ENCODE measurements around the gene TCF12. TPM values are rescaled to one million over a fixed set of nuclear protein-coding genes. Genes with fewer than 3 reads are reported as not detected.
A peak's percentile ranks its signal among the peaks of the same experiment; 100 is the strongest.

Gene TCF12
- polyA plus RNA-seq, 3 donors, result 15.8 to 52.5 (median 27.6) TPM

DNA sequence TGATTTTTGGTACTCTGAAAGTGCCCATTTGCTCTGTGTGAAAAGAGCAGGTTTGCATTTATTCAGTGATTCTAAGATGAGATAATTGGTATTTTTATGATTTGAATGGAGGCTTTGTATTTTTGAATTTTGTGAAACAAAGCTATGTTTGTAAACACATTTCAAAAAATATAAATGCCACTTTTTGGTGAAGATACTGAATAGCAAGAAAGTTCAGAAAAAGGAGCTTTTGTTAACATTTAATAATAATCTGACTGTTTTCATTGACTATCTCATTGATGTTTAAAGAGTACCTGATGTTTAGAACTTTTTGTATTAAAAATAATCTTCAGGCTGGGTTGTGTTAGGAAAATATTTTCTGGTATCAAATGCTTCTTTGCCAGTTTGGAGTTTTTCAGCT, 23.7 kb downstream of the TCF12 start:
- DNase-seq, result no peak
- Histone ChIP-seq H3K27me3 (ENCODE audit: control insufficient read depth in 2 of 2, insufficient read depth in 2 of 2, low read length in 2 of 2) (no peaks in the 10 kb centered on the region), H3K27ac (ENCODE audit: low read depth in 1 of 2, low read length in 2 of 2) (no peak overlapping the region), H3K9me3 (replicated peaks in 1 of 2; ENCODE audit: control insufficient read depth in 1 of 2, insufficient read depth in 1 of 2, low read length in 2 of 2) (no peaks in the 10 kb centered on the region), H3K9ac (ENCODE audit: insufficient read depth, low read length, poor library complexity, severe bottlenecking) (no peak overlapping the region), H2AFZ (ENCODE audit: insufficient read depth, low read depth, low read length, poor library complexity, severe bottlenecking) (no peak overlapping the region), H4K20me1 (ENCODE audit: insufficient read depth, low read length) (peaks cover 85% of the 10 kb centered on the region), H3K4me2 (replicated peaks; ENCODE audit: extremely low read depth, low read length, poor library complexity, severe bottlenecking) (no peak overlapping the region), H3K36me3 (replicated peaks in 1 of 2; ENCODE audit: control insufficient read depth in 1 of 2, insufficient read depth in 2 of 2, low read length in 2 of 2) (no peaks in the 10 kb centered on the region), H3K79me2 (ENCODE audit: insufficient read depth, low read length) (peaks cover 95% of the 10 kb centered on the region), H3K4me3 (replicated peaks in 1 of 3; ENCODE audit: low read depth in 2 of 3, low read length in 3 of 3) (no peak overlapping the region), H3K4me1 (ENCODE audit: control insufficient read depth in 1 of 2, insufficient read depth in 2 of 2, low read length in 2 of 2) (peaks cover 6 to 30% of the 10 kb centered on the region in 2 donors)
- intact Hi-C loops (cut with micrococcal nuclease), result no loop called here
- TF ChIP-seq, protein P1, sequence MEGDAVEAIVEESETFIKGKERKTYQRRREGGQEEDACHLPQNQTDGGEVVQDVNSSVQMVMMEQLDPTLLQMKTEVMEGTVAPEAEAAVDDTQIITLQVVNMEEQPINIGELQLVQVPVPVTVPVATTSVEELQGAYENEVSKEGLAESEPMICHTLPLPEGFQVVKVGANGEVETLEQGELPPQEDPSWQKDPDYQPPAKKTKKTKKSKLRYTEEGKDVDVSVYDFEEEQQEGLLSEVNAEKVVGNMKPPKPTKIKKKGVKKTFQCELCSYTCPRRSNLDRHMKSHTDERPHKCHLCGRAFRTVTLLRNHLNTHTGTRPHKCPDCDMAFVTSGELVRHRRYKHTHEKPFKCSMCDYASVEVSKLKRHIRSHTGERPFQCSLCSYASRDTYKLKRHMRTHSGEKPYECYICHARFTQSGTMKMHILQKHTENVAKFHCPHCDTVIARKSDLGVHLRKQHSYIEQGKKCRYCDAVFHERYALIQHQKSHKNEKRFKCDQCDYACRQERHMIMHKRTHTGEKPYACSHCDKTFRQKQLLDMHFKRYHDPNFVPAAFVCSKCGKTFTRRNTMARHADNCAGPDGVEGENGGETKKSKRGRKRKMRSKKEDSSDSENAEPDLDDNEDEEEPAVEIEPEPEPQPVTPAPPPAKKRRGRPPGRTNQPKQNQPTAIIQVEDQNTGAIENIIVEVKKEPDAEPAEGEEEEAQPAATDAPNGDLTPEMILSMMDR (IDR thresholded peaks at IDR 0.05), result no peak
- peaks cover 0 to 2% (median 2%) of the 10 kb centered on the region in 7 donors for H3K9me3 Mint-ChIP-seq
- peaks cover 1 to 12% of the 10 kb centered on the region in 2 donors for H3K36me3 Mint-ChIP-seq
- peaks cover 28% of the 10 kb centered on the region for H3K4me1 Mint-ChIP-seq
- H3K4me3 Mint-ChIP-seq, result no peak overlapping the region
- no peak overlapping the region for H3K27ac Mint-ChIP-seq
- no peaks in the 10 kb centered on the region for H3K27me3 Mint-ChIP-seq (ENCODE audit: low read depth in 3 of 3)

DNA sequence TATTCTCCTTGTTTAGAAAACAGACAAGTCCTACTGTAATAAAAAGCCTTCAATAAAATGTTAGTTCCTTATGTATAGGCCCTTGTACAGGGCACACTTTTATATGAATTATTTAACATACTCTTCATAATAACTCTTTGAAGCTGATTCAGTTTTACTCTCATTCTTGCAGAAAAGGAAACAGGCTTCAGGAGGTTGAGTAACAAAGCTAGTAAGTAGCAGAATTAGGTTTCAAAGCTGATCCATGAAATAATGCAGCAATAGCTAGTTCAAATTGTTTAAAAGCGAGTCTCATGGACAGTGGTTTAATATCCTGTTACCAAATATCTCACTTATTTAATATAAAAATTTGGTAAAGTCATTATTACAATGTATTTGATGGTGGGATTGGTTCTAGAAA, 25.0 kb downstream of the TCF12 start:
- peaks cover 35% of the 10 kb centered on the region for H3K4me1 Mint-ChIP-seq

More for the DNA sequence above, 25.0 kb downstream of the TCF12 start:
- H3K27ac ChIP-seq (ENCODE audit: low read depth in 1 of 2, low read length in 2 of 2), result peak overlapping the region in 1 of 2 donors; percentile 2
- H3K4me1 ChIP-seq (ENCODE audit: control insufficient read depth in 1 of 2, insufficient read depth in 2 of 2, low read length in 2 of 2), result peaks cover 6 to 30% of the 10 kb centered on the region in 2 donors
- H3K36me3 Mint-ChIP-seq, result peaks cover 1 to 12% of the 10 kb centered on the region in 2 donors
- no peak overlapping the region for H3K4me3 Mint-ChIP-seq
- no peak overlapping the region for H3K9ac ChIP-seq (ENCODE audit: insufficient read depth, low read length, poor library complexity, severe bottlenecking)
- no peak for DNase-seq
- no peak overlapping the region for H3K4me2 ChIP-seq (replicated peaks; ENCODE audit: extremely low read depth, low read length, poor library complexity, severe bottlenecking)
- no peak overlapping the region for H3K27ac Mint-ChIP-seq
- no peak overlapping the region for H2AFZ ChIP-seq (ENCODE audit: insufficient read depth, low read depth, low read length, poor library complexity, severe bottlenecking)
- TF ChIP-seq, protein P1 (IDR thresholded peaks at IDR 0.05), result no peak
- H3K36me3 ChIP-seq (replicated peaks in 1 of 2; ENCODE audit: control insufficient read depth in 1 of 2, insufficient read depth in 2 of 2, low read length in 2 of 2), result no peaks in the 10 kb centered on the region
- no peaks in the 10 kb centered on the region for H3K27me3 Mint-ChIP-seq (ENCODE audit: low read depth in 3 of 3)
- peaks cover 85% of the 10 kb centered on the region for H4K20me1 ChIP-seq (ENCODE audit: insufficient read depth, low read length)
- no peaks in the 10 kb centered on the region for H3K27me3 ChIP-seq (ENCODE audit: control insufficient read depth in 2 of 2, insufficient read depth in 2 of 2, low read length in 2 of 2)
- peaks cover 95% of the 10 kb centered on the region for H3K79me2 ChIP-seq (ENCODE audit: insufficient read depth, low read length)
- no CpG with 5 or more reads among the region's 1 CpG for WGBS (ENCODE audit: insufficient coverage)
- H3K9me3 ChIP-seq (replicated peaks in 1 of 2; ENCODE audit: control insufficient read depth in 1 of 2, insufficient read depth in 1 of 2, low read length in 2 of 2), result no peaks in the 10 kb centered on the region
- no peak overlapping the region for H3K4me3 ChIP-seq (replicated peaks in 1 of 3; ENCODE audit: low read depth in 2 of 3, low read length in 3 of 3)
- intact Hi-C loops (cut with micrococcal nuclease), result no loop called here
- peaks cover 0 to 2% (median 2%) of the 10 kb centered on the region in 7 donors for H3K9me3 Mint-ChIP-seq

Measured in CD14-positive monocyte (primary cell).